ENCODE measurements around the gene ARHGAP24.
A peak's percentile ranks its signal among the peaks of the same experiment; 100 is the strongest.
"Not testable (repeated sequence)": the region's sequence is repeated elsewhere in the genome, so short reads cannot be mapped to it uniquely, and the experiment has no call there.

Gene ARHGAP24

GRCh38 chr4:85824166-85824945 is 349.4 kb downstream of the ARHGAP24 start:
- no peak for DNase-seq

- DNase-seq = peak; percentile 72
Observed at GRCh38 chr4:85826060-85826678, 351.2 kb downstream of the ARHGAP24 start.

- peak; percentile 44 for DNase-seq
Observed at GRCh38 chr4:85828027-85828890, 353.3 kb downstream of the ARHGAP24 start.

- DNase-seq = no peak
Observed at GRCh38 chr4:85829276-85830051, 354.5 kb downstream of the ARHGAP24 start.

GRCh38 chr4:85831647-85832046 is 356.7 kb downstream of the ARHGAP24 start:
- DNase-seq = no peak

GRCh38 chr4:85833302-85833701 is 358.4 kb downstream of the ARHGAP24 start:
- peak; percentile 78 for DNase-seq

GRCh38 chr4:85834934-85835333 is 360.0 kb downstream of the ARHGAP24 start:
- no peak for DNase-seq

DNA sequence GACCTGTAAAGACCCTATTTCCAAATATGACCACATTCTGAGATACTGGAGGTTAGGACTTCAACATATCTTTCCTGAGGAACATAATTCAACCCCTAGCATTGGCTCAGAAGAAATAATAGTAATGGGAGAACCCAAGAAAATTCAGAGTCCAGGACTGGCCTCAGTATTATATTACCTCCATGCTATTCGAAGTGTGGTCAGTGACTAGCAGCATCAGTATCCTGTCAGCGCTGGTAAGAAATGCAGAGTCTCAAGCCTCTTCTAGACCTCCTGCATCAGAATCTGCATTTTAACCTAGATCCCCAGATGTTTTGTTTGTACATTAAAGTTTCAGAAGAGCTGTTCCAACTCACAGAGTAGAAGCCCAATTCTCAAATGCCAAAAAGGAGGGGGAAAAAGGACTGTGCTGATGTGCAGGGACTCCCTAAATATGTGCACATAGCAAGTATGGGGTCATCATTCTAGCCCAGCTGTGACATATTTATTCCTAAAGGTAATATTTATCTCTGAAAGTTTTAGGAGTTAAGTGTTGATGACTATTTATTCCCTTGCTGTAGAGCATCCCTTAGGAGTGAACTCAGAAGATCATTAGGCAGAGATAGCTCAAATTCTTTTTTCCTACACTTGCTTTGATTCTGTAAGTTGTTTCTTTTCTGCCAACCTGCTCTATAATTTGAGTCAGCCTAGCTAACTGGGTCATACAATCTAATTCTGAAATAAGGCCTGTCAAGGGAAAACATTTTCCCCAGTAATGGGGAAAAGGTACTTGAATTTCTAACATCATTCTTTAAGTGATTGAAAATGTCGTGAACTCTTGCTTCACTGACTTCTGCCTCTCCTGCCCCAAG is 361.9 kb downstream of the ARHGAP24 start:
- no peak for DNase-seq

GRCh38 chr4:85837439-85837733 is 362.4 kb downstream of the ARHGAP24 start:
- no peak for DNase-seq

GRCh38 chr4:85839981-85840451 is 365.1 kb downstream of the ARHGAP24 start:
- not testable (repeated sequence) for DNase-seq

- no peak for DNase-seq
Observed at GRCh38 chr4:85842540-85842939, 367.6 kb downstream of the ARHGAP24 start.

DNA sequence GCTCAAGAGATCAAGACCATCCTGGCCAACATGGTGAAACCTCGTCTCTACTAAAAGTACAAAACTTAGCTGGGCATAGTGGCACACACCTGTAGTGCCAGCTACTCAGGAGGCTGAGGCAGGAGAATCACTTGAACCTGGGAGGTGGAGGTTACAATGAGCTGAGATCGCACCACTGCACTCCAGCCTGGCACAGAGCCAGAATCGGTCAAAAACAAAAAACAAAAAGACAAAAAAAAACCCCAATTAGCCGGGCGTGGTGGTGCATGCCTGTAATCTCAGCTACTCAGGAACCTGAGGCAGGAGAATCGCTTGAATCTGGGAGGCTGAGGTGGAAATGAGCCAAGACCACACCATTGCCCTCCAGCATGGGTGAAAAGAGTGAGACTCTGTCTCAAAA is 378.8 kb downstream of the ARHGAP24 start:
- DNase-seq = not testable (repeated sequence)

DNA sequence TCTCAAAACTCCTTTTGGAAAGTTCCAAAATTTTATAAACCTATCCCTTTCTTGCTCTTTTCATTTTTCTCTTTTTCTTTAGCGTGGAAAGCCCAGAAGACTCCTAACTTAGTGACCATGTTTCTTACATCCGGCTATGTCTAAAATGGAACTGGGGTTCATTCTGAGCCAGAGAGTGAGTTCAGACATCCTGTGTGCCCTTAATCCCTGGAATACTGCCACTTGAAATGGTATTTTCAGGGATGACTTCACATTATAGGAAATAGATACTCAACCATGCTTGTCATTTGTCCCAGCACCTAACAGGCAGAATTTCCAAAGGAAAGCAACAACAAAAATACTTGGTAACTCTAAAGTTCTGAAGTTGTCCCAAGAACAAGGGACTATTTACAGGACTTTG is 379.6 kb downstream of the ARHGAP24 start:
- no peak for DNase-seq

DNA sequence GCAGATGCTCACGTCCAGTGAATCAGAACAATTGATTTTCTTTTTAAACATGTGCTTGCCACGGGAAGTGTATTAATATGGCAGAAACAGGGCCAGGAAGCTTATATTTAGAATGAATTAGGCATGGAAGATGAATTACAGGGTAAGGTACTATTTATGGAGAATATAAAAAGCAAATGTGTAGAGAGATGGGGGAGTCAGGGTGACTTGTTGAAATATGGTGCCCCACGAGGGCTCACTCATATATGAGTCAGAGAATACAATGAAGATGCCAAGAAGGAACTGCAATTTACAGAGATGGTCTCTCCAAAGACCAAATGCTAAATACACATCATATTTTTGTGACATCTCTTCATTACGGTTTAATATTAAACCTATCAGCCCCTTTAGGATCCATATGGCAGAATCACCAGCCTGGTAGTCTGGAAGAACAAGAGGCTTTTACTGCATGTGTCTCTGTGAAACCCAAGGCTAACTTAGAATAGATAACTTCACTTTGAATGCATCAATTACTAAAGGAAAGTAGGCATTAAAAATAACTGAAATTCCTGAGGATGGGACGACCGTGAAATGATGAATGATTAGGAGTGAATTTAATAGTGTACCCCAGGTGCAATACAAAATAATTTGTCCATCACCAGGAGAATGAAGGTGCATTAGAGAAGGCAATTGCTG is 385.3 kb downstream of the ARHGAP24 start:
- no peak for DNase-seq

- no peak for DNase-seq
Observed at GRCh38 chr4:85861064-85861765, 386.3 kb downstream of the ARHGAP24 start.

GRCh38 chr4:85862896-85863295 is 387.9 kb downstream of the ARHGAP24 start:
- no peak for DNase-seq

GRCh38 chr4:85864259-85865205 is 389.6 kb downstream of the ARHGAP24 start:
- DNase-seq = no peak

DNA sequence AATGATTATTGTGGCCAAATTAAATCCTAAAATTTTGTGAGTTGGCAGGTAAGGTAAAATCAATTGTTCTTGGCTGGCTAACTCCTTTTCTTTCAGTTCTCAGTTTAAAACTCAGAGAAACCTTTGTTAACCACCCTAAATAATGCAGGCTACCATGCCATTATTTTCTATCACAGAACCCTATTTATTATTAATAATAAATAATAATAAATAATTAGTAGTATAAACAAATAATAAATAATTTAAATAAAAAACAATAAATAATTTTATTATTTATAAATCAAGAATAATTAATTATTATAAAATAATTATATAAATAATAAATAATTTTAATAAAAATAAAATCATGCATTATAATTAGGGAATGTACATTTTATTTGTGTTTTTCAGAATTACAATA is 390.3 kb downstream of the ARHGAP24 start:
- DNase-seq = no peak

DNA sequence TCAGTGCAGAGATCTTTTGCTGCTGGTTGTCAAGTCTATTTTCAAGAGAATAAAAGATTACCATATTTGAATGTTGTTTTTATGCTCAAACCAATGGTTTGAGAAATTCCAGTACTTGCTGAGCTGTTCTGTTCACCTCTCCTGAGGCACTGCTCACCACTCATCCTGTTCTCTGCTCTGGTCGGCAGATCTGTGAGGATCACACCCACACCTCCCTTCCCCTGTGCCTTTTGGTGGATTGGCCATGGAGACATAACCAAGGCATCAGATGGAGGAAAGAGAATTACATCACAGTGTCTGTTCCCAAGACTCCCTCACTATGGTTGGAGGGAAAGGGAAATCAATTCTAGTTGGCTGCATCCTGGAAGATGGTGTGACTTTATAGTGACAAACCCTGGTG is 391.6 kb downstream of the ARHGAP24 start:
- no peak for DNase-seq

Data from retina (tissue), 1 donor.